K562 (cell line): ENCODE results near the gene NF1. TPM values are rescaled to one million over a fixed set of nuclear protein-coding genes. Genes with fewer than 3 reads are reported as not detected.

Source experiments
- ATAC-seq: fragments of 200-7000 bp; cut with Tn5 transposase; 3 replicates; pipeline ENCODE4 v1.9.1; 2020; ENCODE audit warnings: moderate library complexity
- BruUV-seq: library from RNA; stranded (reverse); fragments of 400-500 nt; replicated peaks from 2 replicates; lab custom pipeline; 2021; lab: Mats Ljungman, UMichigan
- CTCF ChIA-PET: fragments of 300-600 bp; formaldehyde crosslinking; extraction: SDS; loops from one replicate; lab custom pipeline; 2021; ENCODE audit warnings: low intra/inter-chr PET ratio; lab: Yijun Ruan, JAX
- POLR2A ChIA-PET: fragments of 300-600, 350-650 bp; sonication (Branson Sonifier 250); formaldehyde crosslinking; extraction: SDS; loops from one replicate; lab custom pipeline; 2021; ENCODE audit warnings: antibody characterized with exemption, inconsistent platforms; lab: Yijun Ruan, JAX
- DNase-seq, 4 experiments: peaks; one replicate each; pipeline versions ENCODE4 v3.0.0 to v3.0.0-alpha.2; 2011 to 2018; ENCODE audit warnings: low spot score in 3 of 4, mixed read lengths in 3 of 4; ENCODE audit errors: extremely low read depth in 1 of 4
- FAIRE-seq: peaks from 2 replicates; lab custom pipeline; 2011; peaks lifted over from hg19 to GRCh38; lab: Jason Lieb, UNC
- H2AFZ ChIP-seq: 2 replicates; pipeline ENCODE4 v1.6.0; 2011; ENCODE audit warnings: low read depth, low read length, control low read depth, inconsistent platforms
- H3K27ac ChIP-seq: fragments of 200-600 bp; 3 replicates; pipeline ENCODE4 v1.8.0; 2011; ENCODE audit warnings: low read depth, mild to moderate bottlenecking, control low read depth, inconsistent platforms, low read length, moderate library complexity, mixed read lengths; ENCODE audit errors: extremely low read depth
- H3K27me3 ChIP-seq, 2 experiments: fragments of 300-600 bp in 1 of 2; 2 replicates in 1 of 2; 3 replicates in 1 of 2; pipeline versions ENCODE4 v1.6.0 to v1.8.0; 2011; ENCODE audit warnings: inconsistent platforms in 2 of 2, low read length in 2 of 2, mild to moderate bottlenecking in 1 of 2, mixed read lengths in 1 of 2, moderate library complexity in 1 of 2; ENCODE audit not compliant: control insufficient read depth in 2 of 2, insufficient read depth in 2 of 2
- H3K36me3 ChIP-seq: fragments of 300-600 bp; 3 replicates; pipeline ENCODE4 v1.8.0; 2011; ENCODE audit warnings: mild to moderate bottlenecking, low read length, inconsistent platforms; ENCODE audit not compliant: control insufficient read depth, insufficient read depth
- H3K4me1 ChIP-seq, 2 experiments: fragments of 200-600 bp in 1 of 2; replicated peaks in 1 of 2; 2 replicates in 1 of 2; 3 replicates in 1 of 2; pipeline versions ENCODE4 v1.5.1 to v1.8.0; 2011; ENCODE audit warnings: inconsistent platforms in 2 of 2, low read length in 2 of 2, mild to moderate bottlenecking in 1 of 2, mixed read lengths in 1 of 2, moderate library complexity in 1 of 2; ENCODE audit not compliant: control insufficient read depth in 2 of 2, insufficient read depth in 2 of 2
- H3K4me2 ChIP-seq: 2 replicates; pipeline ENCODE4 v1.6.1; 2011; ENCODE audit warnings: low read length, control low read depth, inconsistent platforms, mixed read lengths; ENCODE audit not compliant: insufficient read depth
- H3K4me3 ChIP-seq: fragments of 200-600 bp; sonication (generic), shearing (Covaris generic); 2 replicates; pipeline ENCODE4 v1.5.1; 2016; ENCODE audit warnings: control low read depth, inconsistent platforms
- H3K79me2 ChIP-seq: fragments of 200-600 bp; 3 replicates; pipeline ENCODE4 v1.8.0; 2011; ENCODE audit warnings: low read length, inconsistent platforms; ENCODE audit not compliant: control insufficient read depth, insufficient read depth
- H3K9ac ChIP-seq, 2 experiments: 2 replicates each; pipeline versions ENCODE4 v1.6.0 to v1.6.1; 2011; ENCODE audit warnings: low read depth in 2 of 2, low read length in 2 of 2, control low read depth in 1 of 2, inconsistent platforms in 1 of 2, mild to moderate bottlenecking in 1 of 2, mixed read lengths in 1 of 2; ENCODE audit not compliant: insufficient read depth in 1 of 2
- H3K9me1 ChIP-seq: one replicate; pipeline ENCODE4 v1.6.0; 2011; ENCODE audit warnings: inconsistent platforms, mild to moderate bottlenecking, low read length, moderate library complexity; ENCODE audit not compliant: control insufficient read depth, insufficient read depth
- H3K9me3 ChIP-seq: replicated peaks from 2 replicates; pipeline ENCODE4 v1.5.1; 2011; ENCODE audit warnings: low read depth, low read length, inconsistent platforms; ENCODE audit not compliant: control insufficient read depth, insufficient read depth
- H4K20me1 ChIP-seq: replicated peaks from 2 replicates; pipeline ENCODE4 v1.6.1; 2011; ENCODE audit warnings: low read length, inconsistent platforms, mixed read lengths; ENCODE audit not compliant: control insufficient read depth, insufficient read depth
- ELF4 ChIP-seq: fragments of 450-650 bp; formaldehyde crosslinking; IDR thresholded peaks from 2 replicates; pipeline ENCODE4 v1.4.0; 2022; ENCODE audit warnings: missing genetic modification characterization
- RBM17 ChIP-seq: fragments of 200-400 bp; formaldehyde crosslinking; IDR thresholded peaks from 2 replicates; pipeline ENCODE4 v1.6.1; 2017; ENCODE audit warnings: low read depth, mild to moderate bottlenecking, low read length, borderline replicate concordance
- ZNF12 ChIP-seq: sonication (generic); formaldehyde crosslinking; IDR thresholded peaks from 2 replicates; pipeline ENCODE4 v1.4.0; 2020; ENCODE audit warnings: mild to moderate bottlenecking, missing genetic modification reagents
- WGBS: fragments of 100-300 bp; shearing (Covaris generic); methylation state at CpG from one replicate; pipeline ENCODE4 v1.1.6; 2016; ENCODE audit warnings: low coverage, mixed read lengths; ENCODE audit not compliant: insufficient coverage; ENCODE audit errors: missing lambda C conversion rate; 5-methylcytosine and 5-hydroxymethylcytosine counted together
- in situ Hi-C: fragments of 300-500 bp; cut with MboI; formaldehyde crosslinking; loops from 4 replicates; pipeline ENCODE4 v1.15.0; 2018; ENCODE audit warnings: inconsistent platforms, mixed read lengths
- intact Hi-C: fragments of 100-400 bp; cut with micrococcal nuclease; formaldehyde crosslinking; loops from 2 replicates; pipeline ENCODE4 v1.14.2; 2022
- polyA plus RNA-seq, 8 experiments: library from polyadenylated mRNA; depleted of rRNA in 4 of 8; stranded (reverse) in 5 of 8; unstranded in 3 of 8; fragments of >200 nt; fragmentation: Nextera tagmentation in 2 of 8; fragmentation: Illumina TruSeq in 1 of 8; extraction: Ambion mirVana in 2 of 8; extraction: Trizol in 1 of 8; gene quantifications; 2 replicates each; pipeline versions ENCODE4 v1.2.1 to v1.2.3, GENCODE V29; 2011 to 2014; ENCODE audit warnings: inconsistent platforms in 1 of 8, missing spikeins in 1 of 8
- total RNA-seq, 7 experiments: library from RNA; depleted of rRNA in 6 of 7; stranded (reverse); fragments of >200 nt in 6 of 7; fragmentation: Illumina TruSeq in 2 of 7; extraction: Trizol in 2 of 7; gene quantifications; 2 replicates each; pipeline versions ENCODE4 v1.2.1 to v1.2.3, GENCODE V29; 2011 to 2021; ENCODE audit warnings: low replicate concordance in 1 of 7
- TF ChIP-seq, protein P1 (sequence below): fragments of 250-450 bp; sonication (Bioruptor Pico); IDR thresholded peaks from 2 replicates; pipeline ENCODE4 v1.4.0; 2020; ENCODE audit warnings: mild to moderate bottlenecking, moderate library complexity

NF1 gene
- total and polyA plus RNA-seq, 9 of the 15 experiments (the other 6 are each of a cell fraction or from before 2014, with no cell fraction given) = 3.4 to 41.9 (median 24.3) TPM

DNA sequence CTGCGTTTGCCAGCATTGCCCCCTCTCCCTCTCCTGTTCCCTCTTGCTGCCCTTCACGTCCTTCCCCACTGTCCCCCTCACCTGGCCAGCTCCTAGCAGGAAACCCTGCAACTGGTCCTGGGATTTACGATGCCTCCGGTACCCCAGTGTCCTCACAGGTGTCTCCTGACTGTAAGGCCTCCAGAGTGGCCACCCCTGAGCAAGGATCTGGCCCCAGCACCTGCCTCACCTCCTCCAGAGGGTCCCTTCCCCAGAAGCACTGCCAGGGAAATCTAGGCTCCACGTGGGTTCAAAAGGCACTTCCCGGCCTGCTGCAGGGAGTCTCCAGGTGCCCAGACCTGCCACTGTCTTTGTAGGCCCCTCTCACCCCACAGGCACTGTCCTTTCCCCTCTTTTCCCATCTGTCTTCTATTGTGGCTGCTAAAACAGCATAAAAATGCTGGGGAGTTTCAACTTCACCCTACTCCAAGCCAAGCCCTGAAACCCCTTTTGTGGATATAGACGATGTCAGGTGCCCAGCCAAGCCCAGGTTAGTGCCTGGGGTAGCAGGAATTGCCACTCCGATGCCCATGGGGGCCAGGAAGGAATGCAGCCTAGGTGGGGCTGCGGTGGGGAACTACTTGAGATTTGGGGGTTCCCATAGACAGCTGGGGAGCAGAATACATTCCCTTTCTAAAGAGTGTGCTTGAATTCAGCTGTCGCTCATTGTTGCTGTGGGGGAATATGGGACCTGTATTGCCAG lies 322.4 kb downstream of the NF1 start:
- Histone ChIP-seq H3K27ac (no peak overlapping the region), H3K4me2 (no peak overlapping the region), H2AFZ (no peak overlapping the region), H3K9me1 (no peaks in the 10 kb centered on the region), H3K4me3 (no peak overlapping the region), H4K20me1 (no peaks in the 10 kb centered on the region), H3K9me3 (peaks cover 2% of the 10 kb centered on the region; the same call in 1 of the 2 replicates), H3K9ac (no peak overlapping the region), H3K36me3 (no peaks in the 10 kb centered on the region), H3K79me2 (no peaks in the 10 kb centered on the region), H3K27me3 (peaks cover 29 to 59% of the 10 kb centered on the region in 2 experiments), H3K4me1 (no peaks in the 10 kb centered on the region; a peak in 1 of 5 replicates)
- no peak for FAIRE-seq
- 10% methylated on average over 9 of the region's 10 CpGs for WGBS
- CTCF ChIA-PET = no interaction called here
- ATAC-seq = no peak
- no peak for DNase-seq
- POLR2A ChIA-PET = interaction anchor here (0.6 to 1.1 kb wide), 3 partner anchors 8 to 168 kb away, joined by 3 to 5 read pairs (median 4); no protein-coding TSS in a partner anchor
- in situ Hi-C loops (no loop called here), intact Hi-C loops (no loop called here)
- TF ChIP-seq ZNF12 (CRISPR knock-in tag) (no peak), RBM17 (no peak), ELF4 (CRISPR knock-in tag) (no peak)
- TF ChIP-seq, protein P1, sequence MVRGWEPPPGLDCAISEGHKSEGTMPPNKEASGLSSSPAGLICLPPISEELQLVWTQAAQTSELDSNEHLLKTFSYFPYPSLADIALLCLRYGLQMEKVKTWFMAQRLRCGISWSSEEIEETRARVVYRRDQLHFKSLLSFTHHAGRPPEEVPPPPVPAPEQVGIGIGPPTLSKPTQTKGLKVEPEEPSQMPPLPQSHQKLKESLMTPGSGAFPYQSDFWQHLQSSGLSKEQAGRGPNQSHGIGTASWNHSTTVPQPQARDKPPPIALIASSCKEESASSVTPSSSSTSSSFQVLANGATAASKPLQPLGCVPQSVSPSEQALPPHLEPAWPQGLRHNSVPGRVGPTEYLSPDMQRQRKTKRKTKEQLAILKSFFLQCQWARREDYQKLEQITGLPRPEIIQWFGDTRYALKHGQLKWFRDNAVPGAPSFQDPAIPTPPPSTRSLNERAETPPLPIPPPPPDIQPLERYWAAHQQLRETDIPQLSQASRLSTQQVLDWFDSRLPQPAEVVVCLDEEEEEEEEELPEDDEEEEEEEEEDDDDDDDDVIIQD = no peak
- no TSS peak for BruUV-seq
